ENCODE measurements around the gene TFAP2A.

DNA sequence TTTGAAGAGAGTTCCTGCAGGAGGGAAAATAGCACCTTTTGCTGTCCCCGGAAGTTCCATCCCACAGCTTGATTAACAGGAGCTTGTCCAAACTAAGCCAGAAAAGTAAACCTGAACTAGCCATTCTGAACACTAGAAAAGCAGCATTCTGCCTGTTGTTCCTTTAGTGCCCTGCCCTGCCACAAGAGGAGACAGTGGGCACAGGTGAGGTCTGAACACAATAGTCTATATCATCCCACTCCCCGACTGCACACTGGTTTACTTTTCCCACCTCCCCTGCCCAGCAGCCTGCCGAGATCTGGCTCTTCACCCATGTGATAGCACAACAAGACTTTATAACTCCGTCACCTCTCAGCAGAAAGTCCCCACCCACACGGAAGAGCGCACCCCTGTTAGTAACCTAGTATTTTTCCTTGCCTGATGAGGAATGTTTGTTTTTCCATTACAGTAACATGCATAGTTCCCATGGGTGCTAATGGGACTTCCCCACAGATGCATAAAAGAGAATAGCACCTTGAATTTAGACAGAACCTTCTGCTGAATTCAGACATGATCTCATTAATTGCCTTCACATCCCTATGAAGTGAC is 59.7 kb downstream of the TFAP2A start:
- TF ChIP-seq, protein P1, sequence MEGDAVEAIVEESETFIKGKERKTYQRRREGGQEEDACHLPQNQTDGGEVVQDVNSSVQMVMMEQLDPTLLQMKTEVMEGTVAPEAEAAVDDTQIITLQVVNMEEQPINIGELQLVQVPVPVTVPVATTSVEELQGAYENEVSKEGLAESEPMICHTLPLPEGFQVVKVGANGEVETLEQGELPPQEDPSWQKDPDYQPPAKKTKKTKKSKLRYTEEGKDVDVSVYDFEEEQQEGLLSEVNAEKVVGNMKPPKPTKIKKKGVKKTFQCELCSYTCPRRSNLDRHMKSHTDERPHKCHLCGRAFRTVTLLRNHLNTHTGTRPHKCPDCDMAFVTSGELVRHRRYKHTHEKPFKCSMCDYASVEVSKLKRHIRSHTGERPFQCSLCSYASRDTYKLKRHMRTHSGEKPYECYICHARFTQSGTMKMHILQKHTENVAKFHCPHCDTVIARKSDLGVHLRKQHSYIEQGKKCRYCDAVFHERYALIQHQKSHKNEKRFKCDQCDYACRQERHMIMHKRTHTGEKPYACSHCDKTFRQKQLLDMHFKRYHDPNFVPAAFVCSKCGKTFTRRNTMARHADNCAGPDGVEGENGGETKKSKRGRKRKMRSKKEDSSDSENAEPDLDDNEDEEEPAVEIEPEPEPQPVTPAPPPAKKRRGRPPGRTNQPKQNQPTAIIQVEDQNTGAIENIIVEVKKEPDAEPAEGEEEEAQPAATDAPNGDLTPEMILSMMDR (IDR thresholded peaks at IDR 0.05), result no peak
- no peak for TF ChIP-seq POLR2A (IDR thresholded peaks at IDR 0.05)

Measured in thyroid gland (tissue), 4 donors.